ENCODE results near the gene FXYD3. TPM values are rescaled to one million over a fixed set of nuclear protein-coding genes. Genes with fewer than 3 reads are reported as not detected.
"Not testable (repeated sequence)": the region's sequence is repeated elsewhere in the genome, so short reads cannot be mapped to it uniquely, and the experiment has no call there.

The FXYD3 gene
- total RNA-seq, 1 experiment from 2014 or later: 4.8 TPM

- no peak for DNase-seq (ENCODE audit: low spot score)
Observed at GRCh38 chr19:35086455-35086854, 29.2 kb upstream of the FXYD3 start.

GRCh38 chr19:35087393-35087792 is 28.2 kb upstream of the FXYD3 start:
- no peak for DNase-seq (ENCODE audit: low spot score)

- DNase-seq (ENCODE audit: low spot score): peak; percentile 96
Observed at GRCh38 chr19:35088131-35088913, 27.3 kb upstream of the FXYD3 start.

GRCh38 chr19:35089554-35089953 is 26.1 kb upstream of the FXYD3 start:
- DNase-seq (ENCODE audit: low spot score): no peak

GRCh38 chr19:35090160-35090505 is 25.5 kb upstream of the FXYD3 start:
- no peak for DNase-seq (ENCODE audit: low spot score)

GRCh38 chr19:35090506-35091214 is 25.0 kb upstream of the FXYD3 start:
- peak; percentile 66 for DNase-seq (ENCODE audit: low spot score)

GRCh38 chr19:35093430-35093829 is 22.2 kb upstream of the FXYD3 start:
- DNase-seq (ENCODE audit: low spot score): no peak

GRCh38 chr19:35093941-35094647 is 21.5 kb upstream of the FXYD3 start:
- DNase-seq (ENCODE audit: low spot score): no peak

- no peak for DNase-seq (ENCODE audit: low spot score)
Observed at GRCh38 chr19:35094656-35095055, 21.0 kb upstream of the FXYD3 start.

- DNase-seq (ENCODE audit: low spot score): no peak
Observed at GRCh38 chr19:35095667-35096368, 19.8 kb upstream of the FXYD3 start.

- DNase-seq (ENCODE audit: low spot score): no peak
Observed at GRCh38 chr19:35098413-35099049, 17.1 kb upstream of the FXYD3 start.

- DNase-seq (ENCODE audit: low spot score): no peak
Observed at GRCh38 chr19:35099155-35099896, 16.3 kb upstream of the FXYD3 start.

GRCh38 chr19:35099897-35100275 is 15.7 kb upstream of the FXYD3 start:
- DNase-seq (ENCODE audit: low spot score): no peak

GRCh38 chr19:35100588-35101533 is 14.8 kb upstream of the FXYD3 start:
- DNase-seq (ENCODE audit: low spot score): no peak

GRCh38 chr19:35101949-35102348 is 13.7 kb upstream of the FXYD3 start:
- not testable (repeated sequence) for DNase-seq (ENCODE audit: low spot score)

GRCh38 chr19:35103614-35104013 is 12.0 kb upstream of the FXYD3 start:
- DNase-seq (ENCODE audit: low spot score): not testable (repeated sequence)

GRCh38 chr19:35104361-35104760 is 11.3 kb upstream of the FXYD3 start:
- no peak for DNase-seq (ENCODE audit: low spot score)

GRCh38 chr19:35105047-35105410 is 10.6 kb upstream of the FXYD3 start:
- DNase-seq (ENCODE audit: low spot score): no peak

- DNase-seq (ENCODE audit: low spot score): no peak
Observed at GRCh38 chr19:35105411-35106290, 10.0 kb upstream of the FXYD3 start.
